ENCODE measurements around the gene ST3GAL3. TPM values are rescaled to one million over a fixed set of nuclear protein-coding genes. Genes with fewer than 3 reads are reported as not detected.

Gene ST3GAL3
- polyA plus RNA-seq, 1 of the 3 experiments (the other 2 are of a cell fraction), result 20.6 TPM

- no peaks in the 10 kb centered on the region for H3K27me3 ChIP-seq (ENCODE audit: insufficient read depth)
- H3K9ac ChIP-seq, result peak overlapping the region; percentile 90
- peak overlapping the region; percentile 82 to 83; a peak in 3 of 4 replicates for H3K27ac ChIP-seq (ENCODE audit: low read depth in 2 of 2, low read length in 1 of 2)
- 20% methylated on average over 3 of the region's 3 CpGs for WGBS (ENCODE audit: low lambda C conversion rate)
- no peak for TF ChIP-seq JUND (IDR thresholded peaks at IDR 0.05)
- TF ChIP-seq SMC3 (IDR thresholded peaks at IDR 0.05; ENCODE audit: low read depth, low read length), result no peak
- 0 out of 2 replicates have a peak, but pooled peaks have one; percentile 8 for TF ChIP-seq YY1 (IDR thresholded peaks at IDR 0.05; ENCODE audit: low read depth)
- H3F3A ChIP-seq (replicated peaks; ENCODE audit: insufficient read depth), result no peaks in the 10 kb centered on the region
- no peak for DNase-seq
- no peaks in the 10 kb centered on the region for H3K9me2 ChIP-seq
- peak overlapping the region; percentile 79 to 93 for H3K4me3 ChIP-seq (ENCODE audit: low read depth in 2 of 2, low read length in 1 of 2)
- CTCF ChIA-PET, result interaction anchor here (0.6 to 9.4 kb wide), 20 partner anchors 11 to 416 kb away, joined by 3 to 105 read pairs (median 4); partner anchors contain the start of genes ARTN and ATP6V0B
- peaks cover 0 to 11% of the 10 kb centered on the region in 2 experiments for H3K36me3 ChIP-seq (replicated peaks in 1 of 2; ENCODE audit: control insufficient read depth in 1 of 2, insufficient read depth in 2 of 2, low read length in 1 of 2)
- H3K4me2 ChIP-seq, result peak overlapping the region; percentile 98
- peaks cover 13% of the 10 kb centered on the region; the same call in 1 of the 2 replicates for H3K79me2 ChIP-seq (ENCODE audit: insufficient read depth)
- POLR2A ChIA-PET, result interaction anchor here (0.6 to 1.6 kb wide), 3 partner anchors 9 to 171 kb away, joined by 3 to 10 read pairs (median 4); no protein-coding TSS in a partner anchor
- H3K9me3 ChIP-seq, result no peaks in the 10 kb centered on the region
- no peaks in the 10 kb centered on the region for H4K20me1 ChIP-seq (ENCODE audit: insufficient read depth)
- H3K4me1 ChIP-seq (ENCODE audit: control insufficient read depth in 1 of 2, insufficient read depth in 2 of 2, low read depth in 1 of 2, low read length in 1 of 2), result peaks cover 12 to 21% of the 10 kb centered on the region in 2 experiments
- peak overlapping the region; percentile 78 for H2AFZ ChIP-seq (ENCODE audit: low read depth)
These were observed 238.4 kb downstream of the ST3GAL3 start for GRCh38 chr1:43945674-43946235.

- H3K4me2 ChIP-seq, result peak within 1 kb of the TSS; percentile 98
- DNase-seq, result peak; percentile 98
- H3K4me3 ChIP-seq (ENCODE audit: low read depth in 2 of 2, low read length in 1 of 2), result peak within 1 kb of the TSS; percentile 79 to 93
- H3K36me3 ChIP-seq (replicated peaks in 1 of 2; ENCODE audit: control insufficient read depth in 1 of 2, insufficient read depth in 2 of 2, low read length in 1 of 2), result peaks cover 0 to 17% of the 10 kb centered on the region in 2 experiments
- H3K79me2 ChIP-seq (ENCODE audit: insufficient read depth), result peaks cover 13% of the 10 kb centered on the region; the same call in 1 of the 2 replicates
- H4K20me1 ChIP-seq (ENCODE audit: insufficient read depth), result no peaks in the 10 kb centered on the region
- no peaks in the 10 kb centered on the region for H3K9me3 ChIP-seq
- ChIA-PET POLR2A (interaction anchor here (0.7 to 1.6 kb wide), 4 partner anchors 8 to 84 kb away, joined by 3 to 10 read pairs (median 4); no protein-coding TSS in a partner anchor), CTCF (interaction anchor here (0.6 to 9.4 kb wide), 29 partner anchors 8 to 418 kb away, joined by 3 to 105 read pairs (median 4); partner anchors contain the start of genes ARTN and ATP6V0B)
- no peaks in the 10 kb centered on the region for H3F3A ChIP-seq (replicated peaks; ENCODE audit: insufficient read depth)
- H3K27me3 ChIP-seq (ENCODE audit: insufficient read depth), result no peaks in the 10 kb centered on the region
- peaks cover 12 to 24% of the 10 kb centered on the region in 2 experiments for H3K4me1 ChIP-seq (ENCODE audit: control insufficient read depth in 1 of 2, insufficient read depth in 2 of 2, low read depth in 1 of 2, low read length in 1 of 2)
- no peaks in the 10 kb centered on the region for H3K9me2 ChIP-seq
- WGBS (ENCODE audit: low lambda C conversion rate), result 3% methylated on average over 18 of the region's 74 CpGs
- H3K27ac ChIP-seq (ENCODE audit: low read depth in 2 of 2, low read length in 1 of 2), result peak within 1 kb of the TSS; percentile 82 to 97
- peak within 1 kb of the TSS; percentile 90 for H3K9ac ChIP-seq
- peak within 1 kb of the TSS; percentile 78 for H2AFZ ChIP-seq (ENCODE audit: low read depth)
- no peak for TF ChIP-seq NRF1 (IDR thresholded peaks at IDR 0.05; ENCODE audit: low read depth, low read length)
- no peak for TF ChIP-seq JUND (IDR thresholded peaks at IDR 0.05)
- TF ChIP-seq MAX (IDR thresholded peaks at IDR 0.05; ENCODE audit: low read depth), result peak; percentile 99
- no peak for TF ChIP-seq ZBTB33 (IDR thresholded peaks at IDR 0.05; ENCODE audit: borderline replicate concordance, low read depth)
- TF ChIP-seq RAD21 (IDR thresholded peaks at IDR 0.05; ENCODE audit: low read length), result peak; percentile 59
- TF ChIP-seq FOSL2 (IDR thresholded peaks at IDR 0.05; ENCODE audit: borderline replicate concordance, low read depth), result no peak
- TF ChIP-seq RFX5 (IDR thresholded peaks at IDR 0.05; ENCODE audit: low read length), result no peak
- no peak for TF ChIP-seq RXRA (IDR thresholded peaks at IDR 0.05; ENCODE audit: borderline replicate concordance, low read depth)
- TF ChIP-seq POLR2AphosphoS5 (IDR thresholded peaks at IDR 0.05; ENCODE audit: low read depth, low read length), result peak; percentile 65
- TF ChIP-seq USF2 (IDR thresholded peaks at IDR 0.05; ENCODE audit: borderline replicate concordance, low read depth, low read length), result peak; percentile 48; the same call in 1 of the 2 replicates
- 0 out of 2 replicates have a peak, but pooled peaks have one; percentile 8 for TF ChIP-seq YY1 (IDR thresholded peaks at IDR 0.05; ENCODE audit: low read depth)
- peak; percentile 87 for TF ChIP-seq ELF1 (IDR thresholded peaks at IDR 0.05)
- TF ChIP-seq NFIC (IDR thresholded peaks at IDR 0.05; ENCODE audit: borderline replicate concordance), result peak; percentile 7; the same call in 1 of the 2 replicates
- peak; percentile 59 for TF ChIP-seq GABPA (IDR thresholded peaks at IDR 0.05; ENCODE audit: low read depth)
- TF ChIP-seq PBX3 (IDR thresholded peaks at IDR 0.05), result peak; percentile 55
- TF ChIP-seq FOXJ3 (CRISPR knock-in tag; IDR thresholded peaks at IDR 0.05), result no peak
- peak; percentile 70 for TF ChIP-seq CHD2 (IDR thresholded peaks at IDR 0.05; ENCODE audit: low read length, partially characterized antibody)
- no peak for TF ChIP-seq EP300 (IDR thresholded peaks at IDR 0.05; ENCODE audit: borderline replicate concordance in 1 of 2, low read depth in 1 of 2, low read length in 1 of 2)
- peak; percentile 47 for TF ChIP-seq SMC3 (IDR thresholded peaks at IDR 0.05; ENCODE audit: low read depth, low read length)
- TF ChIP-seq RCOR1 (IDR thresholded peaks at IDR 0.05; ENCODE audit: low read length), result no peak
- TF ChIP-seq MXI1 (IDR thresholded peaks at IDR 0.05; ENCODE audit: low read depth, low read length), result peak; percentile 98
These were observed 239.1 kb downstream of the ST3GAL3 start, which contains the start of gene IPO13 for GRCh38 chr1:43946236-43947060. Gene IPO13, plus strand, starts transcription at chr1:43946950. Its CDS starts 651 bp downstream, at chr1:43947601.

Data from SK-N-SH (cell line).